ENCODE data around the gene RHOBTB1. TPM values are rescaled to one million over a fixed set of nuclear protein-coding genes. Genes with fewer than 3 reads are reported as not detected.

RHOBTB1 gene
- total RNA-seq, 1 donor from 2014 or later: 14.4 TPM

GRCh38 chr10:60913071-60913470, 30.9 kb downstream of the RHOBTB1 start:
- TF ChIP-seq CTCF (IDR thresholded peaks at IDR 0.05; ENCODE audit: partially characterized antibody, unreplicated experiment): no peak

GRCh38 chr10:60911715-60912114, 32.3 kb downstream of the RHOBTB1 start:
- Mint-ChIP-seq H3K36me3 (ENCODE audit: unreplicated experiment) (peaks cover 10% of the 10 kb centered on the region), H3K9me3 (ENCODE audit: unreplicated experiment) (peaks cover 5% of the 10 kb centered on the region), H3K27ac (ENCODE audit: unreplicated experiment) (no peak overlapping the region), H3K4me1 (ENCODE audit: low read depth, unreplicated experiment) (no peaks in the 10 kb centered on the region), H3K27me3 (ENCODE audit: unreplicated experiment) (peaks cover 6% of the 10 kb centered on the region), H3K4me3 (ENCODE audit: unreplicated experiment) (no peak overlapping the region)
- no peak for DNase-seq
- TF ChIP-seq CTCF (IDR thresholded peaks at IDR 0.05; ENCODE audit: partially characterized antibody, unreplicated experiment): no peak

More at GRCh38 chr10:60913071-60913470, 30.9 kb downstream of the RHOBTB1 start:
- Mint-ChIP-seq H3K4me1 (ENCODE audit: low read depth, unreplicated experiment) (no peaks in the 10 kb centered on the region), H3K9me3 (ENCODE audit: unreplicated experiment) (no peaks in the 10 kb centered on the region), H3K27me3 (ENCODE audit: unreplicated experiment) (peaks cover 4% of the 10 kb centered on the region), H3K4me3 (ENCODE audit: unreplicated experiment) (no peak overlapping the region), H3K36me3 (ENCODE audit: unreplicated experiment) (peaks cover 5% of the 10 kb centered on the region), H3K27ac (ENCODE audit: unreplicated experiment) (no peak overlapping the region)
- DNase-seq: no peak

GRCh38 chr10:60911216-60911615, 32.8 kb downstream of the RHOBTB1 start:
- Mint-ChIP-seq H3K27me3 (ENCODE audit: unreplicated experiment) (peaks cover 6% of the 10 kb centered on the region), H3K9me3 (ENCODE audit: unreplicated experiment) (peaks cover 5% of the 10 kb centered on the region), H3K27ac (ENCODE audit: unreplicated experiment) (no peak overlapping the region), H3K36me3 (ENCODE audit: unreplicated experiment) (peaks cover 10% of the 10 kb centered on the region), H3K4me1 (ENCODE audit: low read depth, unreplicated experiment) (no peaks in the 10 kb centered on the region), H3K4me3 (ENCODE audit: unreplicated experiment) (no peak overlapping the region)
- TF ChIP-seq CTCF (IDR thresholded peaks at IDR 0.05; ENCODE audit: partially characterized antibody, unreplicated experiment): no peak
- no peak for DNase-seq

GRCh38 chr10:60910543-60910942, 33.4 kb downstream of the RHOBTB1 start:
- peaks cover 6% of the 10 kb centered on the region for H3K27me3 Mint-ChIP-seq (ENCODE audit: unreplicated experiment)
- no peak for TF ChIP-seq CTCF (IDR thresholded peaks at IDR 0.05; ENCODE audit: partially characterized antibody, unreplicated experiment)
- H3K27ac Mint-ChIP-seq (ENCODE audit: unreplicated experiment): no peak overlapping the region
- H3K9me3 Mint-ChIP-seq (ENCODE audit: unreplicated experiment): peaks cover 5% of the 10 kb centered on the region
- no peaks in the 10 kb centered on the region for H3K4me1 Mint-ChIP-seq (ENCODE audit: low read depth, unreplicated experiment)
- H3K4me3 Mint-ChIP-seq (ENCODE audit: unreplicated experiment): no peak overlapping the region
- H3K36me3 Mint-ChIP-seq (ENCODE audit: unreplicated experiment): peaks cover 10% of the 10 kb centered on the region
- no peak for DNase-seq

GRCh38 chr10:60908896-60909295, 35.1 kb downstream of the RHOBTB1 start:
- H3K4me1 Mint-ChIP-seq (ENCODE audit: low read depth, unreplicated experiment): no peaks in the 10 kb centered on the region
- peaks cover 5% of the 10 kb centered on the region for H3K9me3 Mint-ChIP-seq (ENCODE audit: unreplicated experiment)
- TF ChIP-seq CTCF (IDR thresholded peaks at IDR 0.05; ENCODE audit: partially characterized antibody, unreplicated experiment): no peak
- no peak overlapping the region for H3K27ac Mint-ChIP-seq (ENCODE audit: unreplicated experiment)
- no peak overlapping the region for H3K4me3 Mint-ChIP-seq (ENCODE audit: unreplicated experiment)
- no peak for DNase-seq
- peaks cover 6% of the 10 kb centered on the region for H3K27me3 Mint-ChIP-seq (ENCODE audit: unreplicated experiment)
- H3K36me3 Mint-ChIP-seq (ENCODE audit: unreplicated experiment): peaks cover 10% of the 10 kb centered on the region
